Femur (tissue), 1 donor: ENCODE measurements around the gene TACSTD2.
"Not testable (repeated sequence)": the region's sequence is repeated elsewhere in the genome, so short reads cannot be mapped to it uniquely, and the experiment has no call there.

Experiments used
- DNase-seq: peaks from one replicate; pipeline ENCODE4 v3.0.0-alpha.2; 2017

TACSTD2 gene

GRCh38 chr1:58555393-58555792 lies 21.7 kb downstream of the TACSTD2 start:
- no peak for DNase-seq

GRCh38 chr1:58551186-58552140 lies 25.6 kb downstream of the TACSTD2 start:
- DNase-seq = no peak

- DNase-seq = not testable (repeated sequence)
Measured at GRCh38 chr1:58549291-58549690, 27.8 kb downstream of the TACSTD2 start.

GRCh38 chr1:58548371-58548770 lies 28.7 kb downstream of the TACSTD2 start:
- DNase-seq = no peak

GRCh38 chr1:58546520-58547308 lies 30.3 kb downstream of the TACSTD2 start, which contains the start of gene OMA1:
Gene OMA1, minus strand, starts transcription at chr1:58546726. Its CDS starts 7,432 bp downstream, at chr1:58539294.
- DNase-seq = peak; percentile 99

GRCh38 chr1:58545591-58546519 lies 31.2 kb downstream of the TACSTD2 start:
- DNase-seq = peak; percentile 91

GRCh38 chr1:58543260-58543659 lies 33.8 kb downstream of the TACSTD2 start:
- no peak for DNase-seq

GRCh38 chr1:58539553-58539952 lies 37.5 kb downstream of the TACSTD2 start:
- no peak for DNase-seq

GRCh38 chr1:58538821-58539220 lies 38.2 kb downstream of the TACSTD2 start:
- no peak for DNase-seq

GRCh38 chr1:58531842-58532241 lies 45.2 kb downstream of the TACSTD2 start:
- not testable (repeated sequence) for DNase-seq

- DNase-seq = no peak
Measured at GRCh38 chr1:58529284-58529683, 47.8 kb downstream of the TACSTD2 start.

- no peak for DNase-seq
Measured at GRCh38 chr1:58528518-58528917, 48.5 kb downstream of the TACSTD2 start.
